Measurements from ENCODE around the gene MARF1.
"Not testable (repeated sequence)": the region's sequence is repeated elsewhere in the genome, so short reads cannot be mapped to it uniquely, and the experiment has no call there.

MARF1 gene

DNA sequence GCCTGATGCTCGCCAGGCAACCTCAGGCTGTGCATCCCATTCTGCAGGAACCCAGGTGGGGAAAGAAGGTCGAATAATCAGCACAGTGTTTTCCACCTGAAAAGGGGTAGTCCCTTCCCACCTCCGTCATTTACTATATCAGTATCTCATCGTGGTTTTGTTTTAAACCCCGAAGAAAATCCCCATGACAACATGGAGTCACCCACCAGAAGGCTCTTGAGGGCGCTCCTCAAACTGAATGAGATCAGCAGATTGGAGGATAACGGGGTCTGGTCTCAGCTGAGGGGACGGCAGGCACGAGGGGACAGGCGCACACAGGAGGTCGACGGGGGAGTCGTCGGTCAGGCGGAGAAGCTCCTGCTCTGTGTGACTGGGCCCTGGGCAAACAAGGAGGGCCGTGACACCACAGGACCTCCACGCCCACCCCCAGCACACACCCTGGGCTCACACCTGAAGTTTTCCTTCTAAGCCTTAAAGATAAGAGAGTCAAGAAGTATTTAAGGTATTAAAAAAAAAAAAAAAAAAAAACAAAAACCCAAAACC is 44.2 kb downstream of the MARF1 start:
- DNase-seq = no peak

DNA sequence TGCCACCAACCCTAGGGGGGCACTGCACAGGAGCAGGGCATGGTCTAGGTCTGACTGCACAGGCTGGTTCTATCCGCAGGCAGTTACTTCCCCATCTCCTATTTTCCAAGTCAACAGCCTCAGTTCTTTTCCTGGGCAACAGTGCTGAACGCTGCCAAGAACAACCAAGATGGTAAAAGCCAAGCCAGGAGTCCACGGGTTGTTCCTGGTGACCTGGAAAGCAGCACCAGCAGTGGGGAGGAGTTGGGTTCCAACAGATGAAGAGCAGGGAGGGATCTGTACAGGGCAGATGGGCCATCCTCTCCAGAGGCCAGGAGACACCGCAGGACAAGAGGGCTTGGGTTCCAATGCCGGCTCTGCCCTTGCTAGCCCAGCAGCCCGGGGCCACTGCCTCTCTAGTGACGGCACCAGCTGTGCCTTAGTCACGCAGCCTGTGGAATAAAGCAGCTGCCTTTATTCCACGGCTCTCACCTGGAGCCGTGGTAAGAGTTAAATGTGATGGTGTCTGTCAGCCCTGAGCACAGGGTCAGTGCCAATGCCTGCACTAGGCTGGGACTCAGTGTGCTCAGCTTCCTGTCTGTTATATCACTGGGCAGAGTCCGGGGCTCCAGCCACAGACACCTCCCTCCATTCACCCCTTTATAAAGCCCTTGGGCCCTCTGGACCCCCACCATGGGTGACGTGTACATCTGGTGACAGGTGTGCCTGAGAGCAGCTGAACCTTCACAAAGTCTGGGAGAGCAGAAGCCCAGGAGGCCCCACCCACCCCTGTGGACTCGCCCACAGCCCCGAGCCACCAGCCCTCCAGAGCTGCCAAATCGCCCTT is 44.9 kb downstream of the MARF1 start:
- no peak for DNase-seq

DNA sequence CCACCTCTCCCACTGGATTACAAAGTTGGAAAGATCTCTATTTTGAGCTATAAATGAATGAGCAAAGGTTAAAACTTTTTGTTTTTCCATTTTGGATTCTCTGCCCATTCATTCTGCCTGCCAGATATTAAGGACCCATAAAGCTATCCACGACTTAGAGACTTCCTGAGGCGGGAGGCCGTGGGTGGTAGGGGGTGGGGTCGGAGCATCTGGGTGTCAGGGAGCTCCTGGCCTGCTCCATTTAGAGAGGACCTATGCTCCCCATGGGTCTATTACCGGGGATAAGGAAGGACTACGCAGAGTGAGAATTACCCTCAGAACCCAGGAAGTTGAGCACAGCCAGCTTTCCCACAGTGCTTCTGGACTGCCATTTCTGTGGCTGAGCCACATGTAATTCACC is 45.8 kb downstream of the MARF1 start:
- DNase-seq = no peak

DNA sequence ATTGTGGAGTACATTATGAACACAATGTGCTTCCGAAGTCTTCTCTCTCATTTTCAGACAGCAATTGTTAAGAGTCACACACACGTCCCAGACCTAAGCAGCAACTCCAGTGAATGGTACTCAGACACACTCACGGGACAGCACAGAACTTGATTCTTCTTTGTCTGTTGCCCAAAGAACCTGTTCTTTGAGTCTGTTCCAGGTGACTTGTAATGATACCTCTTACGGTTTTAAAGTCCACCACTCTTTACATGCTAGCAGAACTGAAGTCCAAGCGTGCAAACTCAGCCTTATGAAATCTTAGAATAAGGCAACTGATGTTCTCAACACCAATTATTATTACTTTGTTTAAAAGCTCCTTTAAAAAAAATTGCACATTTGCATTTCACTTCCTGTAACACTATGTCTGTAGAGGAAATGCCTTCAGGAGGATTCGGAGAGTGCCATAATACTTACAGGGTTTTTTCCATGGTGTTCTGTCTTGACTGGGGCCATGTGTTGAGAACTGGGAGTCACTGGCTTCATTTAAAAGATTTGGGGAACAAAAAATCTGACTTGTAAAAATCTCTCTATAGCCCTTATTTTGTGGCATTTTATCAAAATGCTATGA is 48.1 kb downstream of the MARF1 start:
- DNase-seq = no peak

DNA sequence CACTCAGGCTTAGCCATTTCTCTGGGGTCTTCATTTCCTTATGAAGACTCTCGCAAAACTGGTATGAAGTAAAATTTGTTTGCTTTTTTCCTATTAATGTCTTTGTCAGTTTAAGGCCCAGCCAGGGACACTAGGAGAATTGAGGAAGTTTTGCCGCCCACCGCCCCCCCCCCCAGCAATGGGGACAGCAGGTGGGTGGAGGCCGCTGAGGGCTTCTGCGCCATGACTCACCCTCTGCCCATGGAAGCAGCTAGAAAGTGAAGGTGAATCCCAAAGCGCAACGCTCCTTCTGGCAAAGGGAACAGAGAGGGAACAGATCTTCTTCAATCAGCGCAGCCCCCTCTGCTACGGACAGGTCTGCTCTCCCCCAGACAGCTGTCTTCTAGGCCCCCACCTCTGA is 49.7 kb downstream of the MARF1 start:
- DNase-seq = no peak

DNA sequence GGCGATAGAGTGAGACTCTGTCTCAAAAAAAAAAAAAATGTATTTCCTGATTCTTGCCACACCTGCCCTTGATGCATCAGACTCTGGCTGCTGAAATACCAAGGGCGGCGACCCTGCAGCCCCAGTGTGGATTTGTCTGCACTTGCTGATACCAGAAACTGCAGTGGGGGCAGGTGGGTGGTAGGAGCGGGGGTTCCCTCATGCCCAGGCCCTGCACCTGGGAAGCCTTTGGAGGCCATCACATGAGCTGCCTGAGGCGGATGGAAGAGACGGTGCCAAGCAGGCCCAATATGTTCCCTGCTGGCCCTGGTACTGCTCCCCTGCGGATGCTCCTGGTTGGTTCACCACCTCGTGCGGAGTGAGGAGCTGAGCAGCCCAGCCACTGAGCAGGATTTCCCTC is 50.6 kb downstream of the MARF1 start:
- no peak for DNase-seq

DNA sequence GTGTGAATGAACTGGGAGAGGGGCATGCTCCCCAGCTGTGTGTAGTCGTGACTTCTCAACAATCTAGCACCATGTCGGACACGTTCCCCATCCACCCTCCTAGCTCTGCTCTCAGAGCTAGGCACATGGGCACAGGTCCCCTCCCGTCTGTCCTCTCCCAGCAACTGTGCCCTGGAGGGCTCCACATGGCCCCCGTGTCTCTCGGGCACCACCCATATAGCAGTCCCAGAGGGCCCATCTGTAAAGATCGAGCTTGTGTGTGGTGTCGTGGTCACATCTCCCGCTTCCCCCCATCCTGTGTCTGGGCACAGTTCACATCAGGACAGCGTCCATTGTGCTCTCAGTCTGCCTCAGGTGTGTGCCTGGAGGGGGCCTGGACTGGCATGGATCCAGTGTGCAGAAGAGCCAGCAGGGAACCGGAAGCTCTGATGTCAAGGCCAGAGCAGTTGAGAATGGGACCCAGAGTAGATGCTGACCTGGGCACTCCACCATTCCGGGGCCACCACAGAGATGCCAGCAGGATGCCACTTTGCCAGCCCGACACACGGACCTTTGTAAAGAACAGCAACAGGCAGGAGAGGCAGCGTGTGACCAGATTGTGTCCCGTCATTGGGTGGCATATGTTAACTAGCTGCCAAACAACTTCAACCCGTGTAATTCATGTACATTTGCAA is 55.7 kb downstream of the MARF1 start:
- DNase-seq = no peak

DNA sequence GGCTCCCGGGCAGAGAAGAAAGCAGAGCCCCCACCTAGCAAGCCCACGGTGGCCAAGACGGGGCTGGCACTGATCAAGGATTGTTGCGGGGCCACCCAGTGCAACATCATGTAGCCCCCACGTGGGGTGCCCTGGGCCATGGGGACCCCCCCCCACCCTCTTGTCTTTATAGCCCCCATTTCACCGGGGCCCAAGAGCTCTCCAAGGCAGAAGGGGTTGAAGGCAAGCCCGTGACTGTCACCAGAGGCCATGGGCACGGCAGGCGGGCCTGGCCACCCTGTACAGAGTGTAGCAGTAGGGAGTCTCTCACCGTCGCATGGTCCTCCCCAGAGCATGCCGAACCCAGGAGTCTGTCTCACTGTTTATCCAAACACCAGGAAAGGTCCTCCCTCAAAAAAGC is 56.2 kb downstream of the MARF1 start:
- no peak for DNase-seq

DNA sequence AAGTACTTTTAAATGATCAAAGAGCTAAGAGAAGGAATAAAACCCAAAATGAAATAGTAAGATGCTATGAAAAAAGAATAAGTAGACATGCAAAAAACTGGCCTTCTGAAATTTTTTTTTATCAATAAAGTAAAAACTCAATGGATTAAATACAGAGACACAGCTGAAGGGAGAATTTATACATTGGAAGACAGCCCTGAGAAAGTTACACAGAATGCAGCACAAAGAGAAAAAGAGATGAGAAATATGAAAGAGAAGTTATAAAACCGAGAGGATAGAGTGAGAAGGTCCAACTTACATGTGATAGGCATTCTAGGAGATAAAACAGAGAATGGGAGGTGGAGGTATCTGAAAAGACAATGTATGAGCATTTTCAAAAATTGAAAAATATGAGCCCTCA is 57.0 kb downstream of the MARF1 start:
- DNase-seq = no peak

DNA sequence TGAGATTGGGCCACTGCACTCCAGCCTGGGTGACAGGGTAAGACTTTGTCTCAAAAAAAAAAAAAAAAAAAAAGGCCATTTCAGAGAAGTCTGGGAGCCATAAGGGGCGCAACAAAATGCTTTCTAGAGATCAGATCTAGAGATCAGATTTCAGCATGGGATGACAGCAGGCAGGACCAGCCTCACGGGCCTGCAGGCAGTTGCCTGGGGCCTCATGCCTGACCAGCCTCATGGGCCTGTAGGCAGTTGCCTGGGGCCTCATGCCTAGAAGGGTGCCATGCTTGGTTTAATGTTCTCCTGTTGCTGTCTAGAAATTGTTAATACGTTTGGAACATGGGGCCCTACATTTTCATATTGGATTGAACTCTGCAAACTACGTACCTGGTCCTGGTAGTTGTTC is 59.4 kb downstream of the MARF1 start:
- no peak for DNase-seq

DNA sequence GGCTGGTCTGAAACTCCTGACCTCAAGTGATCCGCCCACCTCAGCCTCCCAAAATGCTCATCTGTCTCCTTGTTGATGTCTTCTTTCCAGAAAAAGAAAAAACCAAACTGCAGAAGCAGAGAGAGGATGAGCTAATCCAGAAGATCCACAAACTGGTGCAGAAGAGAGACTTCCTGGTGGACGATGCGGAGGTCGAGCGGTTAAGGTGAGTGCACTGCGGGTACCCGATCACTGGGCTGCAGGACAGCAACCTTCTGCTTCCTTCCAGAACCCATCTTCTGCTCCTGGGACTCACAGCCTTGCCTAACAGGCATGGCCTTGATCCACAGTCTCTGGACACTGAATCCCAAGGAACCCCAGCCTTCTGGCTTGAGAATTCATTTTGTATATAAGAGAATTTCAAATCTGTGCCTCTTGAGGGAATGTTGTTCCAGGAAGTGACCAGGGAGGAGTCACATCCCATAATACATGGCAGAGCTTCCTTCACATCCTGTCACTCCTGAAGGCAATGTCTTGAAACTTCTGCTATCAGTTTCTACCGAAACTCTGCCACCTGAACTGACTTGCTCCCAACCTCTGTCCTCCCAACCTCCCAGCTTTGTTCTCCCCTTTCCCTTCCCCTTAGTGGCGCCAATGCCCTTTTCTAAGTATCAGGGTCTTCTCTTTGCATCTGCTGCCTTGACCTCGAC is 61.7 kb downstream of the MARF1 start:
- DNase-seq = no peak

DNA sequence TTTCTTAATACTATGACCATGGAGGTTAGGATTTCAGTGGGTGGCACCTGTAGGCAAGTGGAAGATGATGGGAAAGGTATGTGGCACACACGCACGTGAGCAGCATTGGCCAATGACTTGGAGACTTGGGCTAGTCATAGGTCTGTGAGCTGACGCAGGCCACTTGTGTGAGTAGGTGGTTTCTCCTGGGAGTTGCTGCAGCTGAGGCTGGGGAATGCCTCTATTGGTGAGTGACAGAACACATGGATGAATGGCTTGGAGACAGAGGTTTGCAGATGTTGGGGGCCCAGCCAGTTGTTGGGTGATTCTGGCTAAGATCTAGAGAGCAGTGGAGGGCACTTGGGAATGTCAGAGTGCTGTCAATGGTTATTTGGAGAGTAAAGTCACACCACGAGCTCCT is 64.1 kb downstream of the MARF1 start:
- DNase-seq = no peak

DNA sequence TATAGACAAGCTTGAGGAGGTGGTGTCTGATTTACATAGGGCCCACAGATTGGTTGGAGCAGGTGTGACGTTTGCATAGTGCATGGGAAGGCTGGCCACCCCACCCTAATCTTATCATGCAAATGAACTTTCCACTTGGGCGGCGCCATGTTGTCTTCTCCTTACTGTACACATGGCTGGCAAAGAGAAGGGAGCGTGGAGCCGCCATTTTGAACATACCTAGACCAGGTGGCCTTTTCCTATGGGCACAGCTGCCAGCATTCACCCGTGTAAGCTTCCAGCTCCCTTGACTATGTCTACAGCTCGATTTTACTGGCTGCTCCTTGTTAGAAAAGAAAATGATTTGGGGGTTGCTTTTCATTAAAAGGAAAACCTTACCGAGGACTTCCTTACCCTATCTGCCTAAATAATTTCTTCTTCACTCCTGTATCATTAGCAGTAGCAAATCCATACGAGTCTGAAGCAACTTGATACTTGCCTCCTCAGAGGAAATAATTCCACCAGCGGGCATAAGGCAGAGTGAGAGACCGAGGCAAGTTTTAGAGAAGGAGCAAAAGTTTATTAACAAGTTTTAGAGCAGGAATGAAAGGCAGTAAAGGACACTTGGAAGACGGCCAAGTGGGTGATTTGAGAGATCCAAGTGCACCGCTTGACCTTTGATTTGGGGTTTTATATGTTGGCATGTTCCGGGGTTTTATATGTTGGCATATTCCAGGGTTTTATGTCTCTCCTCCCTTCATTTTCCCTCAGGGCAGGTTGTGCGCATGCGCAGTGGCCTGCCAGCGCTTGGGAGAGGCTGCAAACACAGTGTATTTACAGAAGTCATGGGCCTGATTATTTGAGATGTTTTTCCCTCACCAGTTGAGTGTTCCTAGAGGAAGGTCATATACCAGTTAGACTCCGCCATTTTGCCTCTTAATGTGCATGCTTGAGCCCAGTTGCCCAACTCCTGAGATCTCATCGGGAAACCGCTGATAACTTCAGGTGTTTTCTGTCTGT is 65.7 kb downstream of the MARF1 start:
- DNase-seq = no peak

DNA sequence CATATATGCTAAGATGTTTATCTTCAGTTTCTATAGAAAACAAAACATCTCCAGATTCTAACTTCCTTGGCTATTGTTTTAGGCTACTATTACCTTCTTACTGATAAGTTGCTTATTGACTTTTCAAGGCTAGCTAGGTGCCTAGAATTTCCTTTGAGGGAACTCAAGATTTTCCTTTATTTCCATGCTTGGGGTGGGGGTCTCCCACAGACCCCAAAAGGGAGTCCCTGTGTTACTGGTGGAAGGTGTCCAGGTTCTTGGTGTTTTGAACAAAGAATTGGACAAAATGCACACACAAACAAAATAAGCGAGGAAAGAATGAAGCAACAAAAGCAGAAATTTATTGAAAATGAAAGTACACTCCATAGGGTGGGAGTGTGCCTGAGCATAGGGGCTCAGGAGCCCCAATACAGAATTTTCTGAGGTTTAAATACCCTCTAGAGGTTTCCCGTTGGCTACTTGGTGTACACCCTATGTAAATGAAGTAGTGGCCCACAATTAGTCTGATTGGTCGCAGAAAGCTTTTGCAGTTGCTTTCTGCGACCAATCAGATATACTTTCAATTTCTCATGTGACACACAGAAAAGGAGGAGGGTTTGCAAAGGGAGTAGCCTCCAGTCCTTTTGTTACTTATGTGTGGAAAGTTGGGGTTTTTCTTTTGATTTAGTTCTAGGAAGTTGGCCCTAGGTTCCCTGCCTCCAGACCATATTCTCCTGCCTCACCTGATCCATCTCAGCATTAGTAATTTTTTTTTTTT is 67.5 kb downstream of the MARF1 start:
- DNase-seq = no peak

DNA sequence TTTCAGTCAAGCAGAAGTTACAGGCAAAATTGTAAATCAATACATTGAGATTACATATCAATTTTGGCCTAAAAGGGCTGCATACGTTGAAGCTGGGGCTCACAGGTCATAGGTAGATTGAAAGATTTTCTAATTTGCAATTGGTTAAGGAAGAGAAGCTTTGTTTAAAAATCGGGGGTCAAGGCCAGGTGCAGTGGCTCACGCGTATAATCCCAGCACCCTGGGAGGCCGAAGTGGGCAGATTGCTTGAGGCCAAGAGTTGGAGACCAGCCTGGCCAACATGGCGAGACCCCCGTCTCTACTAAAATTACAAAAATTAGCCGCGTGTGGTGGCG is 68.4 kb downstream of the MARF1 start:
- no peak for DNase-seq

DNA sequence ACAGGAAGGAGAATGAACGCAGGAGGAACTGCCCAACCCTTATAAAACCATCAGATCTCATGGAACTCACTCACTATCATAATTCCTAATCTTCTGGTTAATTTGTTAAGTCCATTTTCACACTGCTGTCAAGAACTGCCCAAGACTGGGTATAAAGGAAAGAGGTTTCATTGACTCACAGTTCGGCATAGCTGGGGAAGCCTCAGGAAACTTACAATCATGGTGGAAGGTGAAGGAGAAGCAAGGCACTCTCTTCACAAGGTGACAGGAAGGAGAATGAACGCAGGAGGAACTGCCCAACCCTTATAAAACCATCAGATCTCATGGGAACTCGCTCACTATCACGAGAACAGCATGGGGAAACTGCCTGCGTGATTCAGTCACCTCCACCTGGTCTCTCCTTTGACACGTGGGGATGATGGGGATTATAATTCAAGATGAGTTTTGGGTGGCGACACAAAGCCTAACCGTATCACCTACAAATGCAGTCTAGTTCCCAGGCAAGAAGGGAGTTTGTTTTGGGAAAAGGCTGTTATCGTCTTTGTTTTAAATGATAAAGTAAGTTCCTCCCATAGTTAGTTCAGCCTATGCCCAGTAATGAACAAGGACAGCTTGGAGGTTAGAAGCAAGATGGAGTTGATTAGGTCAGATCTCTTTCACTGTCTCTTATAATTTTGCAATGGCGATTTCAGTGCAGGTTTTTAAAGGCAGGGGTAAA is 68.9 kb downstream of the MARF1 start:
- not testable (repeated sequence) for DNase-seq

DNA sequence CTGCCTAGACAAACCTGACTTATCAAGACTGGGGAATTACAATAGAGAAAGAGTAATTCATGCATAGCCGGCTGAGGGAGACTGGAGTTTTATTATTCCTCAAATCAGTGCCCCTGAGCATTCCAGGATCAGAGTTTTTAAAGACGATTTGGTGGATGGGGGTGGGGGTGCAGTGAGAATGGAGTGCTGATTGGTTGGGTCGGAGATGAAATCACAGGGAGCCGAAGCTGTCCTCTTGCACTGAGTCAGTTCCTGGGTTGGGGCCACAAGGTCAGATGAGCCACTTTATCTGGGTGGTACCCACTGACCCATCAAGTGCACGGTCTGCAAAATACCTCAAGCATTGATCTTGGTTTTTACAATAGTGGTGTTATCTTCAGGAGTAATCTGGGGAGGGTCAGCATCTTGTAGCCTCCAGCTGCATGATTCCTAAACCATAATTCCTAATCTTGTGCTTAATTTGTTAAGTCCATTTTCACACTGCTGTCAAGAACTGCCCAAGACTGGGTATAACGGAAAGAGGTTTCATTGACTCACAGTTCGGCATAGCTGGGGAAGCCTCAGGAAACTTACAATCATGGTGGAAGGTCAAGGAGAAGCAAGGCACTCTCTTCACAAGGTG is 69.6 kb downstream of the MARF1 start:
- DNase-seq = no peak

DNA sequence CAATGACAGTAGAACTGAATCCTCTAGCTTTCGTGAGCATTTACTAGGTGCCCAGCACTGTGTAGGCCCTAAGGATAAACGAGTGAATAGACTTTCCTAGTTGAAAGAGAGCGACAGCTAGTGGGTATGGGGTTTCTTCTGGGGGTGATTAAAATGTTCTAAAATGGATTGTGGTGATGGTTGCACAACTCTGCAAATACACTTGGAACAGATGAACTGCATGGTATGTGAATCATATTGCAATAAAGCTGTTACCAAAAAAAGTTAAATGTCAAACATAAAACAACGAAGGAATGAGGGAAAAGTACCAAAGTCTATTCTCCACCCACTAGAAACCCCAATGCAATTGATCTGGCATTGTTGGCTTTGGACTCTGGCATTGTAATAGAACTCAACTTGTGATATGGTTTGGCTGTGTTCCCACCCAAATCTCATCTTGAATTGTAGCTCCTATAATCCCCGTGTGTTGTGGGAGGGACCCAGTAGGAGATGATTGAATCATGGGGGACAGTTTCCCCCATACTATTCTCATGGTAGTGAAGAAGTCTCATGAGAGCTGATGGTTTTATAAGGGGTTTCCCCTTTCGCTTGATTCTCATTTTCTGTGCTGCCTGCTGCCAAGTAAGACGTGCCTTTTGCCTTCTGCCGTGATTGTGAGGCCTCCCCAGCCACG is 70.5 kb downstream of the MARF1 start:
- no peak for DNase-seq

DNA sequence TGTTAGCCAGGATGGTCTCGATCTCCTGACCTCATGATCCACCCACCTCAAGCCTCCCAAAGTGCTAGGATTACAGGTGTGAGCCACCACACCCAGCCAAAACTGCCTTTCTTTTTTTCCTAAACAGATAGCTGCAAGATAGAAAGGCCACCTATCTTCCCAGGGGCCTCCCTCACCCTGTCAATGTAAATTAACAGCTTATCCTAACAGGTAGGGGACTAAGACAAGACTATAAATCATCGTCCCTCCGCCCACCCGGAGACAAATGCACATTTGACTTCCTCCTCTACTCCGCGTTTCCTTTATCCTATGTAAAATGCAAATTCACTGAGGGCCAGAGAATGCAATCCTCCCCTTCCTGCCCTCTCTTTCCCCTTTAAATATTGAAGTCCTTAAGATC is 71.4 kb downstream of the MARF1 start:
- no peak for DNase-seq

DNA sequence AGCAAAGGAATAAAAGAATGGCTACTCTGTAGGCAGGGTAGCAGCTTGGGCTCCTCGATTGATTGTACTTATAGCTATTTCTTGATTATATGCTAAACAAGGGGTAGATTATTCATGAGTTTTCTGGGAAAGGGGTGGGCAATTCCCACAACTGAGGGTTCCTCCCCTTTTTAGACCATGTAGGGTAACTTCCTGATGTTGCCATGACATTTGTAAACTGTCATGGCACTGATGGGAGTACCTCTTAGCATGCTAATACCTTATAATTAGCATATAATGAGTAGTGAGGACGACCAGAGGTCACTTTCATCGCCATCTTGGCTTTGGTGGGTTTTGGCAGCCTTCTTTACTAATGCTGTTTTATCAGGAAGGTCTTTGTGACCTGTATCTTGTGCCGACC is 72.3 kb downstream of the MARF1 start:
- DNase-seq = not testable (repeated sequence)

Data from SIG-M5 (cell line).